GM12891 (cell line): ENCODE measurements around the gene CFAP210.

Experiments used
- PAX5 ChIP-seq: IDR thresholded peaks from 2 replicates; pipeline ENCODE4 v1.6.1; 2011; ENCODE audit warnings: low read length, moderate library complexity, mild to moderate bottlenecking; ENCODE audit not compliant: insufficient read depth, severe bottlenecking
- POLR2A ChIP-seq: IDR thresholded peaks from 2 replicates; pipeline ENCODE4 v1.6.1; 2011; ENCODE audit warnings: low read depth, low read length, control low read depth
- POLR2AphosphoS5 ChIP-seq: IDR thresholded peaks from 2 replicates; pipeline ENCODE4 v1.6.1; 2011; ENCODE audit warnings: low read depth, low read length, control low read depth
- POU2F2 ChIP-seq: IDR thresholded peaks from 2 replicates; pipeline ENCODE4 v1.6.1; 2011; ENCODE audit warnings: low read depth, mild to moderate bottlenecking, control low read depth, low read length, moderate library complexity
- SPI1 ChIP-seq: IDR thresholded peaks from 2 replicates; pipeline ENCODE4 v1.6.1; 2011; ENCODE audit warnings: low read depth, low read length, control low read depth
- TAF1 ChIP-seq: IDR thresholded peaks from 2 replicates; pipeline ENCODE4 v1.6.1; 2011; ENCODE audit warnings: low read depth, low read length, control low read depth

- no peak for TF ChIP-seq POLR2A
- TF ChIP-seq POLR2AphosphoS5: no peak
- no peak for TF ChIP-seq TAF1
- TF ChIP-seq PAX5: no peak
- TF ChIP-seq SPI1: no peak
- TF ChIP-seq POU2F2: no peak
Measured at GRCh38 chr2:169709331-169709730, 15.1 kb upstream of the CFAP210 start.
